Omental fat pad (tissue), 4 donors: ENCODE measurements around the gene SPDYE4. TPM values are rescaled to one million over a fixed set of nuclear protein-coding genes. Genes with fewer than 3 reads are reported as not detected.

Source experiments
- ATAC-seq: fragments of 150-250 bp; one replicate; pipeline ENCODE4 v1.9.1; 2016; ENCODE audit warnings: mild to moderate bottlenecking, moderate library complexity; ENCODE audit not compliant: low FRiP score
- DNase-seq: peaks from one replicate; pipeline ENCODE4 v3.0.0-alpha.2; 2019; ENCODE audit warnings: low spot score
- total RNA-seq, 4 donors: library from RNA; depleted of rRNA; stranded (reverse); fragments of >200 nt; gene quantifications; one replicate each; pipeline ENCODE4 v1.1.0, GENCODE V29; 2016
- TF ChIP-seq, protein P1 (sequence below), 3 donors: fragments of 450-650 bp; IDR thresholded peaks; one replicate each; pipeline ENCODE4 v1.5.1; 2016 to 2017; ENCODE audit warnings: antibody characterized with exemption in 3 of 3, mild to moderate bottlenecking in 3 of 3, moderate library complexity in 2 of 3

The SPDYE4 gene
- total RNA-seq, 4 donors from 2014 or later: not detected

DNA sequence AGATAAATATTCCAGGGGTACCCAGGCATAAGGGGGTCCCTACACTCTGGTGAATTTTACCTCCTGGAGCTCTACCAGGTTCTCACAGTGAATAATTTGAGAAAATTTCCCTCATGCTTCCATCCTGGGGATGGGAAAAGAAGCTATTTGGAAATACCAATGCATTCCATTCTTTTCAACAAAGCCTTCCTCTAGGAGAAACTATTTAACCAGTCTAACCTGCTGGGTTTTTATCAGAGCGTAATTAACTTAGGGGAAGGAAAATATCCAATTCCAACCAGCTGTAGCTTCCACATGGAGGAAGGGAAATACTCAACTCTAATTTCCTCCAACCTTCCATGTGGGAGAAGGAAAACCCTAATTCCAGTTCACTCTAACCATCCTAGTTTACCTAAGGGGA, 23.8 kb upstream of the SPDYE4 start:
- no peak for DNase-seq
- ATAC-seq: no peak
- TF ChIP-seq, protein P1, sequence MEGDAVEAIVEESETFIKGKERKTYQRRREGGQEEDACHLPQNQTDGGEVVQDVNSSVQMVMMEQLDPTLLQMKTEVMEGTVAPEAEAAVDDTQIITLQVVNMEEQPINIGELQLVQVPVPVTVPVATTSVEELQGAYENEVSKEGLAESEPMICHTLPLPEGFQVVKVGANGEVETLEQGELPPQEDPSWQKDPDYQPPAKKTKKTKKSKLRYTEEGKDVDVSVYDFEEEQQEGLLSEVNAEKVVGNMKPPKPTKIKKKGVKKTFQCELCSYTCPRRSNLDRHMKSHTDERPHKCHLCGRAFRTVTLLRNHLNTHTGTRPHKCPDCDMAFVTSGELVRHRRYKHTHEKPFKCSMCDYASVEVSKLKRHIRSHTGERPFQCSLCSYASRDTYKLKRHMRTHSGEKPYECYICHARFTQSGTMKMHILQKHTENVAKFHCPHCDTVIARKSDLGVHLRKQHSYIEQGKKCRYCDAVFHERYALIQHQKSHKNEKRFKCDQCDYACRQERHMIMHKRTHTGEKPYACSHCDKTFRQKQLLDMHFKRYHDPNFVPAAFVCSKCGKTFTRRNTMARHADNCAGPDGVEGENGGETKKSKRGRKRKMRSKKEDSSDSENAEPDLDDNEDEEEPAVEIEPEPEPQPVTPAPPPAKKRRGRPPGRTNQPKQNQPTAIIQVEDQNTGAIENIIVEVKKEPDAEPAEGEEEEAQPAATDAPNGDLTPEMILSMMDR (IDR thresholded peaks at IDR 0.05): no peak

DNA sequence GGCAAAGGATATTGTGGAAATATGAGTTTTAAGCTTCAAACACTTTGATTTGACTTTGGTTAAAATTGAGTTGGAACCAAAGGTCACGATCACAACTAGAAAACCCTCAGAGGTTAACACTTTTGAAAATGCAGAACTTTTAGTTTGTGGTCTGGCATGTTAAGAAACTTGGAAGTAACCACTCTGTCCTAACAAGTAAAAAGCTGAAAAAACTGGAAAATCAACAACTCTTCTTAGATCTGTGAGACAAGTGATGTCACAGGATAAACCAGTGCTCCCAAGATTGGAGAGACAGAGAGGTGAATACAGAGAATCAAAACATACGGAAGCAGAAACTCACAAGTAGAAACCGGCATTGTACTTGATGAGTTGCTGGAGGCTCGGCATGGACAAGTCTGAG, 23.4 kb upstream of the SPDYE4 start:
- DNase-seq (no peak), ATAC-seq (no peak)
- TF ChIP-seq, protein P1 (IDR thresholded peaks at IDR 0.05): no peak

DNA sequence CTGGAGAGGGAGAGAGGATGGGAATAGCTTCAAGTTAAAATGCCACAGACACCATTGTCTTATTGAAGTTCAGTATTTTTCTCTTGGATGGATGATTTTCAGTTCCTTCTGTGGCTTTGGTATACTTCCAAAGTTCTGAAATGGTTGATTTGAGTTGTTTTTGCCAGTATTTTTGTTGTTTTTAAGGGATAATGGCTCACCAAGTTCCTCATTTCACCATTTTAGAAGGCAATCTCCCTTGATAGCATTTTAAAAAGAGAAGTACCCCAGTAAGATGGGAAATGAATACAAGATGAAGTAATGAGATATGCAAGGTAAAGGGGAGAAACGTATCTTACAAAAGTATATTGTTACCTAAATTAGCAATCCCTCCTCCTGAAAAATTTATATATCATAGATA, 18.5 kb upstream of the SPDYE4 start:
- TF ChIP-seq, protein P1 (IDR thresholded peaks at IDR 0.05): no peak
- DNase-seq (no peak), ATAC-seq (no peak)

DNA sequence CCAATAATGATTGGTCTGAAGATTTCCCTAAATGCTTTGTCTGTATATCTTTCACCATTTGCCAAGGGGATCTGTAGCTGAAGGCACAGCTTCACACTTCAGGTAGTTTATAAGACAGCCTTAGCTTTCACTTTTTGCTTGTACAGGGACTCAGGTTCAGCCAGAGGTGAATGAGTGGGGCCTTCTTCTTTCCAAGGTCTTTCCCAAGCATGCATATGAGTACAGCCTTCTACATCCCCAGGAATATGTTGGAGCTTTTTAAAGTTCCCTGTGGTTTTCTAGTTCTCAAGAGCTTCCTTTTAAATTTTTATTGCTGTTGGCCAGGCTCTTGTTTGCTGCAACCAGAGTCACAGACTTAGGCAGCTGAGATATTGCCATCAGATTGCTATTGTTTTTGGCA, 17.9 kb upstream of the SPDYE4 start:
- ATAC-seq: no peak
- TF ChIP-seq, protein P1 (IDR thresholded peaks at IDR 0.05): no peak
- DNase-seq: no peak

DNA sequence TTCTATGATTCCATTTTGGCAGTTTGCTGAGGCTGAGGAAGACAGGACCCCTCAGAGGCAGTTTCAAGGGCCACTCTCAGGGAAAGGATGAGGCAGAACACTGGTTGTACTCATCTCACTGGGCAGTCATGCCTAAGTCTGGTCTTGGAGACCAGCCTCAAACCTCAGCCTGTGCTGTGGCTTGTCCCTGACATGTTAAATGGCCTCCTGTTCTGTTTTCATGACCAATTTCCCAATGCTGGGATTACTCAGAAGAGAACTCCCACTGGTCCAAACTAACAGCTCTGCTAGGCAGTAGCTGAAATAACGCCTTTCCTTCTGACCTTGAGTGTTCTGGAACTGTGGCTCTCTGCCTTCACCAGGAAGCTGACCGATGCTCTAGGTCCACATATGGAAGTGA, 8.4 kb upstream of the SPDYE4 start:
- DNase-seq (no peak), ATAC-seq (no peak)
- TF ChIP-seq, protein P1 (IDR thresholded peaks at IDR 0.05): no peak

DNA sequence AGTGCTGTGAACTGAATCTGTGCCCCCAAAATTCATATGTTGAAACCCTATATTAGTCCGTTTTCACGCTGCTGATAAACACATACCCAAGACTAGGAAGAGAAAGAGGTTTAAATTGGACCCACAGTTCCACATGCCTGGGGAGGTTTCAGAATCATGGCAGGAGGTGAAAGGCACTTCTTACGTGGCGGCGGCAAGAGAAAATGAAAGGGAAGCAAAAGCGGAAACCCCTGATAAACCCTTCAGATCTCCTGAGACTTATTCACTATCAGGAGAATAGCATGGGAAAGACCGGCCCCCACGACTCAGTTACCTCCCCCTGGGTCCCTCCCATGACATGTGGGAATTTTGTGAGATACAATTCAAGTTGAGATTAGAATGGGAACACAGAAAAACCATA, 3.7 kb upstream of the SPDYE4 start:
- ATAC-seq: no peak
- DNase-seq: no peak
- TF ChIP-seq, protein P1 (IDR thresholded peaks at IDR 0.05): no peak

DNA sequence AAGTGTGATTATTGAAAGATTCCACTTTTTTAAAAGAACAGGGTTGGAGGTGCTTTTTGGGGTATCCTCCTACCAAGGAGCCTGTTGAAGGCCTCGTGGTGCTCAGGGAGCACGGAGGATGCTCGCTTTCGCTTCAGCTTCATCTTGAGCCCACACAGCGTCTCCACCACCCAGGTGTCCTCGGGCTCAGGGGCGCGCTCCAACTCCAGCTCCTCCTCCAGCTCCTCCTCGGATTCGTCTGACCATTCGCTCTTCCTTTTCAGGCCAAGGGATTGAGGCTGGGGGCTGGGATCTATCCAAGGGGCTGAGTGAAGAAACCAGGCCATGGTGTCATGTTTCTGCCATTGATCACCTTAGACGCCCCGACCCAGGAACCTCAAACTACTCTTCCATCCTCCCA, 1.2 kb downstream of the SPDYE4 start:
- TF ChIP-seq, protein P1 (IDR thresholded peaks at IDR 0.05): no peak
- ATAC-seq (no peak), DNase-seq (no peak)
